Nucleus accumbens (tissue), 56 donors: ENCODE data around the gene THSD7B.

Source experiments
- DNase-seq, 56 donors: peaks; one replicate each; lab custom pipeline; 2025; lab: John Stamatoyannopoulos, UW

The THSD7B gene

GRCh38 chr2:137336067-137336466 is 570.7 kb downstream of the THSD7B start:
- no peak for DNase-seq

GRCh38 chr2:137339051-137339450 is 573.7 kb downstream of the THSD7B start:
- DNase-seq: no peak

DNA sequence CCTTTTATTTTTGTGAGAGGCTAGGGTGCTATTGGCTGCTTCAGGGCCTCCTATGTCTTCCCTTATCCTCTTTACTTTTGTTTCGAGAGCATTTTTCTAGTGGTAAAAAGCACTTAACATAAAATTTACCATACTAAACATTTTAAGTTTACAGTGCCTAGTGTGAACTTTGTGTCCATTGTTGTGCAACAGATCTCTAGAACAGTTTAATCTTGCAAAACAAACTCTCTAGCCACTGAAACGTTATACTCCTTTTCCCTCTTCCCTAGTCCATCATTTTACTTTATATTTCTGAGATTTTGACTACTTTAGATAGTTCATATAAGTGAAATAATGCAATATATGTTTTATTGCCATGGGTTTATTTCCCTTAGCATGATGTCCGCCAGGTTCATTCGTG is 580.6 kb downstream of the THSD7B start:
- DNase-seq: no peak

GRCh38 chr2:137348301-137348700 is 583.0 kb downstream of the THSD7B start:
- no peak for DNase-seq

- no peak for DNase-seq
Observed at GRCh38 chr2:137357634-137358033, 592.3 kb downstream of the THSD7B start.

GRCh38 chr2:137367361-137367760 is 602.0 kb downstream of the THSD7B start:
- DNase-seq: no peak

DNA sequence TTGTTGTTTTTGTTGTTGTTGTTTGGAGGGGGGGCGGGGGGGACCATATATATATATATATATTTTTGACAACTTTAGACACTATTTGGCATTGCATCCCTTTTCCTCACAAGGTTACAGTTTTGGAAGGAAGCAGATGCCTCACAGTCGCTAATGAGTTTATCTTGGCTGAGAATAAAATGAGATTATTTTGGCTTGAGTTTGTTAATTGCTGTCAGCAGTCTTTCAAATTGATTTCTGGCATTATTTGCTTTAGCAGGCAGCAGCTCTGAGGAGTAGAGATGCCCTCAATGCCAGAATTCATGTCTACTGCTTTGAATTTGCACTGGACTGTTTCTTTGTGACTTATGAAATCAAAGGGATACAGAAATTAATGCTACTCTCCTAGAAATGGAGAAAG is 603.8 kb downstream of the THSD7B start:
- no peak for DNase-seq

- no peak for DNase-seq
Observed at GRCh38 chr2:137379186-137379585, 613.8 kb downstream of the THSD7B start.

- no peak for DNase-seq
Observed at GRCh38 chr2:137380610-137381009, 615.3 kb downstream of the THSD7B start.

DNA sequence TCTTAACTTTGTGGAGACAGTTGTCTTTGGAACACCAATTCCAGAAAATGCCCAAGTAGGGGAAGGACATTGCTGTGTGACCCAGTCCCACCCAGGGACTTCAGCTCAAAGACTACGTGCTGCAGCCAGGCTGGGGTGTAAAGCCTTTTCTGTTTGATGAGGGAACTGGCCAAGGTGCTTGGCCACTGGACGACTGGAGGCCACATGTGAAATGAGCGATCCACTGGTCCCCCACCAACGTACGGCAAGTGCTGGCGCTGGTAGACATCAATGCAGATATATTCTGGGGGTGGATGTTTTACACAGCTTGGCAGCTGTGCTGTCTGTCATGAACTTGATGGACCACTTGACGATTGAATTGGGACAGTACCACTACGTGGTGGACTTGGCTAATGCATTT is 616.4 kb downstream of the THSD7B start:
- DNase-seq: no peak

- DNase-seq: no peak
Observed at GRCh38 chr2:137383391-137383790, 618.0 kb downstream of the THSD7B start.

- DNase-seq: no peak
Observed at GRCh38 chr2:137387044-137387443, 621.7 kb downstream of the THSD7B start.

DNA sequence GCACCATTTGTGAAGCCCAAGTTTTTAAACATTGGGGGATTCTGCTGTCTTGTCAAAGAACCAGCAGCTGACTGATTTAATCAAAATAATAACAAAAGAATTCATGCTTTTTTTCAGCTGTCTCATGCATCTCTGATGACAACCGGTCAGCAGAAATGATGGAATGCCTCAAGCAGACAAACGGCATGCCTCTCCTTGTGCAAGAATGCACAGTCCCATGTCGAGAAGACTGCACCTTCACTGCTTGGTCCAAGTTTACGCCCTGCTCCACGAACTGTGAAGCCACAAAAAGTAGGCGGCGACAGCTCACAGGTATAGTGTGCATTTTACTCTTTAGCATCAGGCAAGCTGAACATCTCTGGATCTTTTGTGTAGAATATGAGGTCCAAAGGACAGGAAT is 640.2 kb downstream of the THSD7B start:
- DNase-seq: no peak

DNA sequence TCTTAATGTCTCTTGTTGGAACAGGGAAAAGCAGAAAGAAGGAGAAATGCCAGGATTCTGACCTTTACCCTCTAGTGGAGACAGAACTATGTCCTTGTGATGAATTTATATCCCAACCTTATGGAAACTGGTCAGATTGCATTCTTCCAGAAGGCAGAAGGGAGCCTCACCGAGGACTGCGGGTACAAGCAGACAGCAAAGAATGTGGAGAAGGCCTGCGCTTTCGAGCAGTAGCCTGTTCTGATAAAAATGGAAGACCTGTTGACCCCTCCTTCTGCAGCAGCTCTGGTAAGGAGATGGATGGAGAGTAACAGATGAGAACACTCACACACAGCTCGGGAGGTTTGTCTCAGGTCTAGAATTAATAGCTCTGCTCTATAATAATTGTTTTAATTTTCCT is 646.2 kb downstream of the THSD7B start:
- no peak for DNase-seq

DNA sequence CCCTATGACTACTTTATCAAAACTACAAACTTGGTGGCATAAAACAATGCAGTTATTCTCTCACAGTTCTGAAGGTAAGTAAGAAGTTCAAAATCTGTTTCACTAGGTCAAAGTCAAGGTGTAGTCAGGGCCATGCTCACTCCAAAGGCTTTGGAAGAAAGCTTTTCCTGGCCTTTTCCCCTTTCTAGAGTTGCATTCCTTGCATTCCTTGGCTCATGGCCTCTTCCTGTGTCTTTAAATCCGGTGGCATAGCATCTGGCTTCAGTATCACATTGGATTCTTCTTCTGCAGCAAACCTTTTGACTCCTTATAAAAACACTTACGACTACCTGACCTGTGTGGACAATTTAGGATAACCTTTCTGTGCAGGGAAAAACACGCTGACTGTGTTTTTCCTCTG is 655.4 kb downstream of the THSD7B start:
- no peak for DNase-seq

GRCh38 chr2:137435162-137435561 is 669.8 kb downstream of the THSD7B start:
- no peak for DNase-seq

- DNase-seq: no peak
Observed at GRCh38 chr2:137437386-137437785, 672.0 kb downstream of the THSD7B start.

DNA sequence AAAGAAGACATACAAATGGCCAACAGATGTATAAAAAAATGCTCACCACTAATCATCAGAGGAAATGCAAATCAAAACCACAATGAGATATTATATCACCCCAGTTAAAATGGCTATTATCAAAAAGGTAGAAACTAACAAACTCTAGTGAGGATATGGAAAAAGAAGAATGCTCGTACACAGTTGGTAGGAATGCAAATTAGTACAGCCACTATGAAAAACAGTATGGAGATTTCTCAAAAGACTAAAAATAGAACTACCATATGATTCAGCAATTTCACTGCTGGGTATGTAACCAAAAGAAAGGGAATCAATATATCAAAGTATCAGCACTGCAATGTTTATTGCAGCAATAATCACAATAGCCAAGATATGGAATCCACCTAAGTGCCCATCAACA is 679.6 kb downstream of the THSD7B start:
- no peak for DNase-seq

GRCh38 chr2:137449454-137449853 is 684.1 kb downstream of the THSD7B start:
- DNase-seq: no peak

- no peak for DNase-seq
Observed at GRCh38 chr2:137454886-137455285, 689.5 kb downstream of the THSD7B start.

DNA sequence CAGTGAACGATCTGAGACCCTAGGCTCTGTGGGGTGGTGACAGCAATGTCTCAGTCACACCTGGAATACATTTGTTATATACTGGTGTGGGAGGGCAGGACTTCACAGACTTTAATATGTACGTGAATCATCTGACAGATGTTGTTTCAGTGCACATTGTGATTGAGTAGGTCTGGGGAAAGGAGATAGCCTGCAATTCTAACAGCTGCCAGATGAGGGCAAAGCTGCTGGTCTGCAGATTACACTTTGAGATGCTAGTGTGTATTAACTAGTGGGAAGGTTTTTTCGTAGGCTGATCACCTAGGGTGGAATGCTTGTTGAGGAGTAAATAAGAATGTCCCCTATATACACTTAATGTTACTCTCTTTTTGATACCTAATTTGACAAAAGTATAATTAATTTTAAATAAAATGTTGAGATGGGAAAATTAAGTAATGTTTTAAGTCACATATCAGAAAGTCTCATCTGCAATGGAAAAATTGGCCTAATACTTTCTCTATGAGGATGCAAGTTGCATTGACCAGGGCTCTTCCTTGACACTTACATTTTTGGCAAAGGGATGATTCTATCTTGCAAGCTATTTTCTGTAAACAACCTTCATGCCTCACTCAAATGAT is 702.0 kb downstream of the THSD7B start:
- peak in 16 of 56 donors; percentile 1 to 45 (median 6) for DNase-seq

GRCh38 chr2:137493261-137493660 is 727.9 kb downstream of the THSD7B start:
- no peak for DNase-seq

- DNase-seq: no peak
Observed at GRCh38 chr2:137500599-137500998, 735.3 kb downstream of the THSD7B start.
